Smooth muscle cell (in vitro differentiated cells): ENCODE measurements around the gene SRBD1. TPM values are rescaled to one million over a fixed set of nuclear protein-coding genes. Genes with fewer than 3 reads are reported as not detected.

ENCODE experiments used
- DNase-seq: peaks from one replicate; lab custom pipeline; 2025; ENCODE audit not compliant: unreplicated experiment; lab: John Stamatoyannopoulos, UW
- H2AFZ ChIP-seq: fragments of 200-600 bp; sonication (generic); 2 replicates; pipeline ENCODE4 v1.6.0; 2016; ENCODE audit warnings: antibody characterized with exemption, low read depth, mild to moderate bottlenecking
- H3F3A ChIP-seq: fragments of 200-600 bp; sonication (generic); 2 replicates; pipeline ENCODE4 v1.6.0; 2017; ENCODE audit warnings: antibody characterized with exemption, low read depth
- H3K27ac ChIP-seq: fragments of 200-600 bp; sonication (generic); 2 replicates; pipeline ENCODE4 v1.5.1; 2016; ENCODE audit warnings: low read depth, mild to moderate bottlenecking
- H3K27me3 ChIP-seq: fragments of 200-600 bp; sonication (generic); 2 replicates; pipeline ENCODE4 v1.6.1; 2016; ENCODE audit warnings: low read depth, mild to moderate bottlenecking
- H3K36me3 ChIP-seq: fragments of 200-600 bp; sonication (generic); 2 replicates; pipeline ENCODE4 v1.5.1; 2016; ENCODE audit warnings: low read depth
- H3K4me1 ChIP-seq: fragments of 200-600 bp; sonication (generic); 2 replicates; pipeline ENCODE4 v1.5.1; 2016; ENCODE audit warnings: low read depth
- H3K4me2 ChIP-seq: fragments of 200-600 bp; sonication (generic); 2 replicates; pipeline ENCODE4 v1.6.0; 2016; ENCODE audit warnings: mild to moderate bottlenecking
- H3K4me3 ChIP-seq: fragments of 200-600 bp; sonication (generic); 2 replicates; pipeline ENCODE4 v1.5.1; 2016; ENCODE audit warnings: mild to moderate bottlenecking
- H3K79me2 ChIP-seq: fragments of 200-600 bp; sonication (generic); 2 replicates; pipeline ENCODE4 v1.6.0; 2016; ENCODE audit warnings: low read depth, mild to moderate bottlenecking
- H3K9ac ChIP-seq: fragments of 200-600 bp; sonication (generic); 2 replicates; pipeline ENCODE4 v1.6.0; 2016; ENCODE audit warnings: low read depth
- H3K9me3 ChIP-seq: fragments of 200-600 bp; sonication (generic); replicated peaks from 2 replicates; pipeline ENCODE4 v1.5.1; 2016; ENCODE audit warnings: low read depth
- H4K20me1 ChIP-seq: fragments of 200-600 bp; sonication (generic); 2 replicates; pipeline ENCODE4 v1.6.0; 2016; ENCODE audit warnings: low read depth
- CTCF ChIP-seq: fragments of 200-600 bp; sonication (generic); IDR thresholded peaks from 2 replicates; pipeline ENCODE4 v1.5.1; 2017; ENCODE audit warnings: borderline replicate concordance, mild to moderate bottlenecking, antibody characterized with exemption; ENCODE audit not compliant: insufficient read depth, poor library complexity, severe bottlenecking
- WGBS: methylation state at CpG from one replicate; pipeline ENCODE4 v1.1.7; 2016; ENCODE audit warnings: low lambda C conversion rate; 5-methylcytosine and 5-hydroxymethylcytosine counted together
- polyA plus RNA-seq: library from polyadenylated mRNA; unstranded; fragments of >200 nt; fragmentation: Nextera tagmentation; extraction: Ambion mirVana; gene quantifications from 2 replicates; pipeline ENCODE4 v1.2.1, GENCODE V29; 2016
- total RNA-seq: library from RNA; depleted of rRNA; stranded (reverse); fragments of >200 nt; gene quantifications from 2 replicates; pipeline ENCODE4 v1.2.3, GENCODE V29; 2014

The SRBD1 gene
- total and polyA plus RNA-seq, 2 experiments from 2014 or later: 11.1 to 22.5 TPM

- Histone ChIP-seq H3K9me3 (no peaks in the 10 kb centered on the region), H3K79me2 (no peaks in the 10 kb centered on the region), H3K4me3 (no peak overlapping the region), H3K4me1 (no peaks in the 10 kb centered on the region), H3K9ac (no peak overlapping the region), H3K27me3 (no peaks in the 10 kb centered on the region), H3K36me3 (peaks cover 5% of the 10 kb centered on the region), H3F3A (no peaks in the 10 kb centered on the region), H2AFZ (no peak overlapping the region), H4K20me1 (peaks cover 13% of the 10 kb centered on the region), H3K4me2 (no peak overlapping the region), H3K27ac (no peak overlapping the region)
- DNase-seq: no peak
- over 99% methylated on average over 4 of the region's 4 CpGs for WGBS
- TF ChIP-seq CTCF: no peak
Observed at GRCh38 chr2:45595721-45596435, 15.2 kb downstream of the SRBD1 start.

- Histone ChIP-seq H3K27ac (no peak overlapping the region), H3K4me2 (no peak overlapping the region), H2AFZ (no peak overlapping the region), H3K4me1 (no peaks in the 10 kb centered on the region), H3F3A (no peaks in the 10 kb centered on the region), H4K20me1 (peaks cover 32% of the 10 kb centered on the region), H3K4me3 (no peak overlapping the region), H3K27me3 (no peaks in the 10 kb centered on the region), H3K9ac (no peak overlapping the region), H3K79me2 (peaks cover 10% of the 10 kb centered on the region), H3K9me3 (no peaks in the 10 kb centered on the region), H3K36me3 (no peaks in the 10 kb centered on the region)
- DNase-seq: no peak
- WGBS: 81% methylated on average over 1 of the region's 1 CpG
- no peak for TF ChIP-seq CTCF
Observed at GRCh38 chr2:45591073-45591472, 20.0 kb downstream of the SRBD1 start.

- Histone ChIP-seq H3K9ac (no peak overlapping the region), H2AFZ (no peak overlapping the region), H3K9me3 (no peaks in the 10 kb centered on the region), H3K27ac (no peak overlapping the region), H3K36me3 (no peaks in the 10 kb centered on the region), H3K4me2 (no peak overlapping the region), H3F3A (no peaks in the 10 kb centered on the region), H3K27me3 (no peaks in the 10 kb centered on the region), H4K20me1 (peaks cover 34% of the 10 kb centered on the region), H3K79me2 (peaks cover 10% of the 10 kb centered on the region), H3K4me1 (no peaks in the 10 kb centered on the region), H3K4me3 (no peak overlapping the region)
- no peak for TF ChIP-seq CTCF
- 95% methylated on average over 1 of the region's 1 CpG for WGBS
- DNase-seq: no peak
Observed at GRCh38 chr2:45588158-45588829, 22.8 kb downstream of the SRBD1 start.

GRCh38 chr2:45586600-45586999 is 24.5 kb downstream of the SRBD1 start:
- Histone ChIP-seq H3K79me2 (peaks cover 10% of the 10 kb centered on the region), H3K4me1 (no peaks in the 10 kb centered on the region), H3K27ac (no peak overlapping the region), H4K20me1 (peaks cover 34% of the 10 kb centered on the region), H3F3A (no peaks in the 10 kb centered on the region), H3K27me3 (no peaks in the 10 kb centered on the region), H2AFZ (no peak overlapping the region), H3K4me2 (no peak overlapping the region), H3K4me3 (no peak overlapping the region), H3K36me3 (no peaks in the 10 kb centered on the region), H3K9me3 (no peaks in the 10 kb centered on the region), H3K9ac (no peak overlapping the region)
- TF ChIP-seq CTCF: no peak
- no peak for DNase-seq
- WGBS: over 99% methylated on average over 5 of the region's 5 CpGs
